ENCODE results near the gene YWHAG.

DNA sequence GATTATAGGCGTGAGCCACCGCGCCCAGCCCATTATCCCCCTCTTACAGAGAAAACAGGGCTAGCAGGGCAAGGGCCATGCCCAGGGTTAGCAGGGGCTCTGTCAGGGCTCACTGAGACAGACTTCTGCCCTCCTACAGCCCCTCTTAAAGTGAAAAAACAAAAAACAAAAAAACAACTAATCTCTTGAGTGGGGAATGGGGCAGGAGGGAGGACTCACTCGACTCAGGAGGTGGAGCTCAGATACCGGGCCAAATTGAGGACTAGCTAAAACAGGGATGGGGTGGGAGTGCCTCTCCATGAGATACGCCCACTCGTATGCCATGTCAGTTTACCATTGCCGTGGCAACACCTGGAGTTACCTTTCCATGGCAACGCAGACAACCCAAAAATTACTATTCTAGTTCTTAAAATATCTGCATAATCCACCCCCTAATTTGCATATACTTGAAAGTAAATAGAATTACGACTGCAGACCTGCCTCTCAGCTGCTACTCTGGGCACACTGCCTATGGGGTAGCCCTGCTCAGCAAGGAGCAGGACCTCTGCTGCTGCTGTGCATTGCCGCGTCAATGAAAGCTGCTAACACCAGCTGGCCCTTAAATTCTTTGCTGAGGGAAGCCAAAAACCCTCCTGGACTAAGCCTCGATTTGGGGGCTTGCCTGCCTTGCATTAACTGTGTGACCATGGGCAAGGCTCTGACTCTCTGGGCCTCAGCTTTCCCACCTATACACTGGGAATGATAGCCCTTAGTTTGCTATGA is 37.4 kb upstream of the YWHAG start:
- TF ChIP-seq, protein P1, sequence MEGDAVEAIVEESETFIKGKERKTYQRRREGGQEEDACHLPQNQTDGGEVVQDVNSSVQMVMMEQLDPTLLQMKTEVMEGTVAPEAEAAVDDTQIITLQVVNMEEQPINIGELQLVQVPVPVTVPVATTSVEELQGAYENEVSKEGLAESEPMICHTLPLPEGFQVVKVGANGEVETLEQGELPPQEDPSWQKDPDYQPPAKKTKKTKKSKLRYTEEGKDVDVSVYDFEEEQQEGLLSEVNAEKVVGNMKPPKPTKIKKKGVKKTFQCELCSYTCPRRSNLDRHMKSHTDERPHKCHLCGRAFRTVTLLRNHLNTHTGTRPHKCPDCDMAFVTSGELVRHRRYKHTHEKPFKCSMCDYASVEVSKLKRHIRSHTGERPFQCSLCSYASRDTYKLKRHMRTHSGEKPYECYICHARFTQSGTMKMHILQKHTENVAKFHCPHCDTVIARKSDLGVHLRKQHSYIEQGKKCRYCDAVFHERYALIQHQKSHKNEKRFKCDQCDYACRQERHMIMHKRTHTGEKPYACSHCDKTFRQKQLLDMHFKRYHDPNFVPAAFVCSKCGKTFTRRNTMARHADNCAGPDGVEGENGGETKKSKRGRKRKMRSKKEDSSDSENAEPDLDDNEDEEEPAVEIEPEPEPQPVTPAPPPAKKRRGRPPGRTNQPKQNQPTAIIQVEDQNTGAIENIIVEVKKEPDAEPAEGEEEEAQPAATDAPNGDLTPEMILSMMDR (IDR thresholded peaks at IDR 0.05): no peak
- TF ChIP-seq POLR2AphosphoS5 (IDR thresholded peaks at IDR 0.05): no peak
